Measurements from ENCODE around the gene GOLT1B.

GOLT1B gene

GRCh38 chr12:21566223-21566906 is 64.8 kb downstream of the GOLT1B start:
- no peak for DNase-seq (ENCODE audit: low read depth)

GRCh38 chr12:21566907-21567394 is 65.4 kb downstream of the GOLT1B start:
- no peak for DNase-seq (ENCODE audit: low read depth)
